Urinary bladder (tissue), 4 donors: ENCODE results near the gene SCLY. TPM values are rescaled to one million over a fixed set of nuclear protein-coding genes. Genes with fewer than 3 reads are reported as not detected.

Experiments used
- DNase-seq: peaks from one replicate; pipeline ENCODE4 v3.0.0-alpha.2; 2015; ENCODE audit errors: extremely low spot score
- H3K27ac ChIP-seq: one replicate; pipeline ENCODE4 v1.5.1; 2013; ENCODE audit warnings: low read depth, mild to moderate bottlenecking, moderate library complexity
- H3K36me3 ChIP-seq: one replicate; pipeline ENCODE4 v1.6.1; 2013; ENCODE audit warnings: mild to moderate bottlenecking, moderate library complexity; ENCODE audit not compliant: insufficient read depth
- H3K4me1 ChIP-seq: one replicate; pipeline ENCODE4 v1.6.1; 2013; ENCODE audit warnings: mild to moderate bottlenecking, moderate library complexity; ENCODE audit not compliant: insufficient read depth
- H3K4me3 ChIP-seq: one replicate; pipeline ENCODE4 v1.5.1; 2013; ENCODE audit warnings: low read depth, low read length
- WGBS: extraction: QIAGEN DNeasy Blood & Tissue Kit; methylation state at CpG from one replicate; pipeline ENCODE4 v1.1.7; 2013; 5-methylcytosine and 5-hydroxymethylcytosine counted together
- polyA plus RNA-seq: library from polyadenylated mRNA; stranded (reverse); fragments of 200-250 nt; gene quantifications from one replicate; pipeline ENCODE4 v1.2.3, GENCODE V29; 2013
- total RNA-seq: library from RNA; depleted of rRNA; stranded (reverse); fragments of >200 nt; gene quantifications from one replicate; pipeline ENCODE4 v1.2.3, GENCODE V29; 2014
- donor health status: healthy with polysubstance abuse.
- donor health status: healthy.

Gene SCLY
- total and polyA plus RNA-seq, 2 donors, result 13.6 to 15.1 TPM

- WGBS, result 91% methylated on average over 28 of the region's 28 CpGs
These were observed 69.4 kb downstream of the SCLY start for GRCh38 chr2:238130111-238130695.

GRCh38 chr2:238130696-238131628, 70.2 kb downstream of the SCLY start:
- no peaks in the 10 kb centered on the region for H3K4me1 ChIP-seq
- 92% methylated on average over 68 of the region's 68 CpGs for WGBS
- no peak overlapping the region for H3K27ac ChIP-seq
- H3K4me3 ChIP-seq, result no peak overlapping the region
- H3K36me3 ChIP-seq, result no peaks in the 10 kb centered on the region
- DNase-seq, result no peak

More at GRCh38 chr2:238130111-238130695, 69.4 kb downstream of the SCLY start:
- no peaks in the 10 kb centered on the region for H3K4me1 ChIP-seq
- H3K27ac ChIP-seq, result no peak overlapping the region
- no peak overlapping the region for H3K4me3 ChIP-seq
- DNase-seq, result no peak
- H3K36me3 ChIP-seq, result no peaks in the 10 kb centered on the region

GRCh38 chr2:238131761-238132462, 71.1 kb downstream of the SCLY start:
- H3K4me3 ChIP-seq, result no peak overlapping the region
- DNase-seq, result no peak

GRCh38 chr2:238132463-238133450, 72.0 kb downstream of the SCLY start:
- no peak overlapping the region for H3K27ac ChIP-seq
- no peaks in the 10 kb centered on the region for H3K36me3 ChIP-seq
- 93% methylated on average over 23 of the region's 23 CpGs for WGBS
- no peak for DNase-seq
- no peaks in the 10 kb centered on the region for H3K4me1 ChIP-seq
- no peak overlapping the region for H3K4me3 ChIP-seq

More at GRCh38 chr2:238131761-238132462, 71.1 kb downstream of the SCLY start:
- Histone ChIP-seq H3K4me1 (no peaks in the 10 kb centered on the region), H3K36me3 (no peaks in the 10 kb centered on the region), H3K27ac (no peak overlapping the region)
- WGBS, result 87% methylated on average over 14 of the region's 14 CpGs

GRCh38 chr2:238133499-238134392, 72.9 kb downstream of the SCLY start:
- no peak overlapping the region for H3K27ac ChIP-seq
- no peak overlapping the region for H3K4me3 ChIP-seq
- no peak for DNase-seq
- 77% methylated on average over 14 of the region's 14 CpGs for WGBS
- no peaks in the 10 kb centered on the region for H3K36me3 ChIP-seq
- no peaks in the 10 kb centered on the region for H3K4me1 ChIP-seq

- Histone ChIP-seq H3K36me3 (no peaks in the 10 kb centered on the region), H3K4me1 (no peaks in the 10 kb centered on the region), H3K4me3 (no peak overlapping the region), H3K27ac (no peak overlapping the region)
- WGBS, result 93% methylated on average over 11 of the region's 11 CpGs
- no peak for DNase-seq
These were observed 73.6 kb downstream of the SCLY start for GRCh38 chr2:238134393-238134785.

- Histone ChIP-seq H3K27ac (no peak overlapping the region), H3K4me1 (no peaks in the 10 kb centered on the region), H3K36me3 (no peaks in the 10 kb centered on the region), H3K4me3 (no peak overlapping the region)
- DNase-seq, result no peak
- 85% methylated on average over 15 of the region's 15 CpGs for WGBS
These were observed 74.9 kb downstream of the SCLY start for GRCh38 chr2:238135601-238136150.

GRCh38 chr2:238136820-238137537, 76.2 kb downstream of the SCLY start:
- H3K36me3 ChIP-seq, result no peaks in the 10 kb centered on the region
- WGBS, result 66% methylated on average over 14 of the region's 14 CpGs
- no peak overlapping the region for H3K4me3 ChIP-seq
- no peak for DNase-seq
- H3K27ac ChIP-seq, result no peak overlapping the region
- H3K4me1 ChIP-seq, result no peaks in the 10 kb centered on the region

- 96% methylated on average over 13 of the region's 13 CpGs for WGBS
- H3K4me3 ChIP-seq, result no peak overlapping the region
- H3K4me1 ChIP-seq, result no peaks in the 10 kb centered on the region
- no peaks in the 10 kb centered on the region for H3K36me3 ChIP-seq
- H3K27ac ChIP-seq, result no peak overlapping the region
- DNase-seq, result no peak
These were observed 77.1 kb downstream of the SCLY start for GRCh38 chr2:238137885-238138284.

- DNase-seq, result no peak
- 53% methylated on average over 22 of the region's 22 CpGs for WGBS
- no peak within 1 kb of the TSS for H3K27ac ChIP-seq
- no peak within 1 kb of the TSS for H3K4me3 ChIP-seq
- H3K36me3 ChIP-seq, result no peaks in the 10 kb centered on the region
- H3K4me1 ChIP-seq, result no peaks in the 10 kb centered on the region
These were observed 77.8 kb downstream of the SCLY start, which contains the start of gene KLHL30 for GRCh38 chr2:238138331-238139195. TSS of gene KLHL30 (plus strand) at chr2:238138668. CDS start at chr2:238140755, 2,087 bp downstream.
